H1 (cell line): ENCODE results near the gene PTCHD1. TPM values are rescaled to one million over a fixed set of nuclear protein-coding genes. Genes with fewer than 3 reads are reported as not detected.

Experiments
- CTCF ChIA-PET: fragments of 300-600 bp; sonication (Branson Sonifier 250); formaldehyde crosslinking; loops from one replicate; lab custom pipeline; 2021; ENCODE audit not compliant: partially characterized antibody; lab: Charles Lee
- POLR2A ChIA-PET: fragments of 300-600 bp; sonication (Branson Sonifier 250); formaldehyde crosslinking; loops from one replicate; lab custom pipeline; 2021; ENCODE audit warnings: inconsistent platforms; ENCODE audit not compliant: partially characterized antibody; lab: Charles Lee
- DNase-seq, 2 experiments: peaks; one replicate each; pipeline versions ENCODE4 v3.0.0 to v3.0.0-alpha.2; 2010 to 2022; ENCODE audit warnings: low spot score in 2 of 2, low read depth in 1 of 2, mixed read lengths in 1 of 2
- FAIRE-seq: peaks from 2 replicates; lab custom pipeline; 2011; peaks lifted over from hg19 to GRCh38; lab: Jason Lieb, UNC
- H2AFZ ChIP-seq: 2 replicates; pipeline ENCODE4 v1.8.1; 2012; ENCODE audit warnings: low read length, inconsistent platforms
- H2AK5ac ChIP-seq: 2 replicates; pipeline ENCODE4 v1.6.1; 2013; ENCODE audit warnings: low read depth, low read length
- H2BK120ac ChIP-seq: replicated peaks from 2 replicates; pipeline ENCODE3; 2013; ENCODE audit warnings: low read depth, low read length, inconsistent platforms
- H2BK12ac ChIP-seq: 2 replicates; pipeline ENCODE4 v1.6.1; 2013; ENCODE audit warnings: low read depth, low read length
- H2BK15ac ChIP-seq: 2 replicates; pipeline ENCODE4 v1.6.1; 2013; ENCODE audit warnings: low read length
- H2BK20ac ChIP-seq: 2 replicates; pipeline ENCODE4 v1.6.1; 2013; ENCODE audit warnings: low read length
- H2BK5ac ChIP-seq: 2 replicates; pipeline ENCODE4 v1.6.1; 2013; ENCODE audit warnings: low read depth, low read length
- H3K14ac ChIP-seq: 2 replicates; pipeline ENCODE4 v1.6.1; 2013; ENCODE audit warnings: inconsistent platforms; ENCODE audit not compliant: insufficient read length
- H3K18ac ChIP-seq: 2 replicates; pipeline ENCODE4 v1.6.1; 2013; ENCODE audit warnings: low read length; ENCODE audit errors: extremely low read depth
- H3K23ac ChIP-seq: 2 replicates; pipeline ENCODE4 v1.6.1; 2013; ENCODE audit warnings: inconsistent platforms; ENCODE audit not compliant: insufficient read length
- H3K23me2 ChIP-seq: 2 replicates; pipeline ENCODE4 v1.6.1; 2013; ENCODE audit warnings: low read depth, low read length
- H3K27ac ChIP-seq: 2 replicates; pipeline ENCODE4 v1.6.1; 2011; ENCODE audit warnings: low read depth, low read length, inconsistent platforms
- H3K27me3 ChIP-seq, 4 experiments: replicated peaks in 1 of 4; 1 replicate in 1 of 4; 2 replicates in 3 of 4; pipeline versions ENCODE4 v1.6.1 to v1.8.1; 2011 to 2013; ENCODE audit warnings: low read length in 3 of 4, mild to moderate bottlenecking in 3 of 4, inconsistent platforms in 2 of 4, mixed read lengths in 2 of 4, moderate library complexity in 1 of 4; ENCODE audit not compliant: control insufficient read depth in 3 of 4, insufficient read depth in 3 of 4; ENCODE audit errors: extremely low read depth in 1 of 4
- H3K36me3 ChIP-seq, 4 experiments: 2 replicates each; pipeline versions ENCODE4 v1.6.1 to v1.8.1; 2011 to 2013; ENCODE audit warnings: mild to moderate bottlenecking in 4 of 4, low read length in 3 of 4, moderate library complexity in 2 of 4, control low read depth in 1 of 4, inconsistent platforms in 1 of 4; ENCODE audit not compliant: insufficient read depth in 4 of 4, control insufficient read depth in 2 of 4
- H3K4ac ChIP-seq: replicated peaks from 2 replicates; pipeline ENCODE3; 2013; ENCODE audit warnings: low read length, low read depth, mixed read lengths, inconsistent platforms; ENCODE audit not compliant: insufficient read length
- H3K4me1 ChIP-seq, 4 experiments: replicated peaks in 1 of 4; 1 replicate in 1 of 4; 2 replicates in 3 of 4; pipeline versions ENCODE4 v1.6.1 to v1.8.1; 2011 to 2013; ENCODE audit warnings: low read length in 3 of 4, inconsistent platforms in 2 of 4, mixed read lengths in 1 of 4; ENCODE audit not compliant: insufficient read depth in 4 of 4, control insufficient read depth in 3 of 4
- H3K4me2 ChIP-seq, 2 experiments: 2 replicates each; pipeline versions ENCODE4 v1.6.1 to v1.8.1; 2011 to 2013; ENCODE audit warnings: low read depth in 2 of 2, low read length in 2 of 2, control low read depth in 1 of 2, inconsistent platforms in 1 of 2, mild to moderate bottlenecking in 1 of 2; ENCODE audit not compliant: insufficient read depth in 1 of 2
- H3K4me3 ChIP-seq, 4 experiments: fragments of 200-600, 300-600 bp in 1 of 4; sonication (generic), shearing (Covaris generic), sonication (Bioruptor Twin) in 1 of 4; 2 replicates each; pipeline versions ENCODE4 v1.5.1 to v1.8.1; 2011 to 2016; ENCODE audit warnings: low read length in 4 of 4, low read depth in 3 of 4, control low read depth in 2 of 4, inconsistent platforms in 2 of 4, mild to moderate bottlenecking in 2 of 4, mixed read lengths in 1 of 4, moderate library complexity in 1 of 4; ENCODE audit not compliant: insufficient read depth in 2 of 4; ENCODE audit errors: extremely low read depth in 1 of 4
- H3K56ac ChIP-seq: replicated peaks from 2 replicates; pipeline ENCODE3; 2013; ENCODE audit warnings: low read depth, mild to moderate bottlenecking, mixed read lengths, low read length, inconsistent platforms; ENCODE audit not compliant: insufficient read length
- H3K79me1 ChIP-seq: 2 replicates; pipeline ENCODE4 v1.6.1; 2013; ENCODE audit warnings: low read depth, low read length, control low read depth
- H3K79me2 ChIP-seq, 2 experiments: 2 replicates each; pipeline versions ENCODE4 v1.6.1 to v1.8.1; 2012 to 2013; ENCODE audit warnings: low read length in 2 of 2, mild to moderate bottlenecking in 2 of 2, inconsistent platforms in 1 of 2; ENCODE audit not compliant: insufficient read depth in 2 of 2, control insufficient read depth in 1 of 2
- H3K9ac ChIP-seq, 4 experiments: replicated peaks in 1 of 4; 1 replicate in 1 of 4; 2 replicates in 3 of 4; pipeline versions ENCODE4 v1.6.1 to v1.8.1; 2011 to 2013; ENCODE audit warnings: low read depth in 3 of 4, low read length in 3 of 4, control low read depth in 2 of 4, mild to moderate bottlenecking in 2 of 4, moderate library complexity in 2 of 4, inconsistent platforms in 1 of 4; ENCODE audit errors: extremely low read depth in 1 of 4
- H3K9me3 ChIP-seq, 2 experiments: 2 replicates each; pipeline versions ENCODE4 v1.6.1 to v1.8.1; 2012 to 2013; ENCODE audit warnings: mild to moderate bottlenecking in 2 of 2, moderate library complexity in 2 of 2, control low read depth in 1 of 2, inconsistent platforms in 1 of 2, low read depth in 1 of 2, low read length in 1 of 2, mixed read lengths in 1 of 2; ENCODE audit not compliant: insufficient read depth in 2 of 2
- H4K20me1 ChIP-seq, 2 experiments: replicated peaks in 1 of 2; 2 replicates each; pipeline versions ENCODE3 to v1.8.1; 2011 to 2013; ENCODE audit warnings: inconsistent platforms in 2 of 2, low read length in 2 of 2, mild to moderate bottlenecking in 1 of 2; ENCODE audit not compliant: insufficient read depth in 2 of 2, control insufficient read depth in 1 of 2
- H4K5ac ChIP-seq: 2 replicates; pipeline ENCODE4 v1.6.1; 2013; ENCODE audit warnings: low read length, low read depth, mixed read lengths, inconsistent platforms; ENCODE audit not compliant: insufficient read length
- H4K8ac ChIP-seq: 2 replicates; pipeline ENCODE4 v1.8.0; 2013; ENCODE audit warnings: mild to moderate bottlenecking, moderate library complexity, low read length, inconsistent platforms; ENCODE audit not compliant: insufficient read depth; ENCODE audit errors: extremely low read depth
- H4K91ac ChIP-seq: replicated peaks from 2 replicates; pipeline ENCODE3; 2013; ENCODE audit warnings: low read length, mixed read lengths, inconsistent platforms; ENCODE audit not compliant: insufficient read length
- CEBPB ChIP-seq: IDR thresholded peaks from 2 replicates; pipeline ENCODE4 v1.6.1; 2012; ENCODE audit warnings: low read depth, low read length
- GTF2F1 ChIP-seq: IDR thresholded peaks from 2 replicates; pipeline ENCODE4 v1.6.1; 2012; ENCODE audit warnings: low read depth, low read length, improper control_type of control experiment, borderline replicate concordance
- MAFK ChIP-seq: IDR thresholded peaks from 2 replicates; pipeline ENCODE4 v1.6.1; 2012; ENCODE audit warnings: low read depth, mild to moderate bottlenecking, improper control_type of control experiment, low read length
- RNF2 ChIP-seq: fragments of 200-900, 300-1000 bp; sonication (generic); IDR thresholded peaks from 2 replicates; pipeline ENCODE4 v1.7.1; 2016; ENCODE audit warnings: borderline replicate concordance, low read depth, mild to moderate bottlenecking, antibody characterized with exemption, low read length; ENCODE audit not compliant: poor library complexity, severe bottlenecking; ENCODE audit errors: missing control alignments
- SAP30 ChIP-seq: fragments of 300-600 bp; sonication (generic); IDR thresholded peaks from 2 replicates; pipeline ENCODE4 v1.7.1; 2012; ENCODE audit warnings: low read length, moderate library complexity, mild to moderate bottlenecking, inconsistent platforms; ENCODE audit not compliant: insufficient read depth, insufficient replicate concordance
- TAF1 ChIP-seq: IDR thresholded peaks from 2 replicates; pipeline ENCODE4 v1.6.1; 2011; ENCODE audit warnings: mild to moderate bottlenecking, low read depth, low read length
- WGBS, 2 experiments: shearing (Covaris generic) in 1 of 2; methylation state at CpG; one replicate each; pipeline versions ENCODE4 v1.1.6 to v1.1.7; 2013 to 2015; ENCODE audit warnings: low lambda C conversion rate in 2 of 2, mixed read lengths in 2 of 2, inconsistent platforms in 1 of 2, low coverage in 1 of 2, missing lambda C conversion rate in 1 of 2; ENCODE audit not compliant: insufficient replicate concordance in 2 of 2, insufficient coverage in 1 of 2, insufficient read length in 1 of 2; ENCODE audit errors: extremely low coverage in 1 of 2, missing lambda C conversion rate in 1 of 2; 5-methylcytosine and 5-hydroxymethylcytosine counted together
- polyA plus RNA-seq, 7 experiments: library from polyadenylated mRNA; depleted of rRNA in 3 of 7; stranded (reverse) in 5 of 7; unstranded in 2 of 7; fragments of >200 nt in 5 of 7; fragments of 200-250 nt in 2 of 7; gene quantifications; 1 replicate in 5 of 7; 2 replicates in 1 of 7; 4 replicates in 1 of 7; pipeline versions ENCODE4 v1.2.1 to v1.2.3, GENCODE V29; 2011 to 2013; ENCODE audit warnings: missing spikeins in 2 of 7, mixed read lengths in 2 of 7
- total RNA-seq: library from RNA; stranded (reverse); fragmentation: NEBNext Ultra II Directional; extraction: Animal tissue kit (Norgen Biotek cat#: 25700); gene quantifications from 2 replicates; pipeline ENCODE4 v1.2.1, GENCODE V29; 2021
- TF ChIP-seq, protein P1 (sequence below), 3 experiments: IDR thresholded peaks; 1 replicate in 2 of 3; 2 replicates in 1 of 3; pipeline versions ENCODE4 v1.5.1 to v1.6.1; 2011; ENCODE audit warnings: low read length in 3 of 3, mild to moderate bottlenecking in 3 of 3, inconsistent platforms in 2 of 3, low read depth in 1 of 3, moderate library complexity in 1 of 3; ENCODE audit not compliant: insufficient read depth in 1 of 3; ENCODE audit errors: control extremely low read depth in 1 of 3

The PTCHD1 gene
- total and polyA plus RNA-seq, 2 of the 8 experiments (the other 6 are each of a cell fraction or from before 2014, with no cell fraction given) = 0.53 to 2.4 TPM

DNA sequence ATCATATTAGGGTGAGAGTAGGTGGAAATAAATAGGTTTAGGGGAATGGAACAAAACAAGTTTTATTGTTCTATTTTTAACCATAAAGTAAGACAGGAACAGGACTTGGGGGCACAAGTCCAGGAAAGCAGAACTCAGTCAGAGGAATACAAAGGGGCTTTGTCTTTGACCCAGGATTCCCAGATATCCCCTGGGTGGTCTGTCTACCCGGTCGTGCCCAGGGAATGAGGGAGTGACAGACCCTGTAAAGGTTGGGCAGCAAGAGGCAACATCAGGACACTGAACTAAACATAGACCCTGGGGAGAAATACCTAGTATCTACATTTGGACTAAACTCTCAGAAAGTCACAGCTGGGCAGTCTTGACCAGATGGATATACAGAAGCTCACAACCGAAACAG is 50.6 kb downstream of the PTCHD1 start:
- no peaks in the 10 kb centered on the region for H3K79me1 ChIP-seq
- TF ChIP-seq RNF2 = no peak
- TF ChIP-seq MAFK = no peak
- TF ChIP-seq GTF2F1 = no peak
- no peak for TF ChIP-seq SAP30
- TF ChIP-seq CEBPB = no peak
- no peak for TF ChIP-seq TAF1
- TF ChIP-seq, protein P1, sequence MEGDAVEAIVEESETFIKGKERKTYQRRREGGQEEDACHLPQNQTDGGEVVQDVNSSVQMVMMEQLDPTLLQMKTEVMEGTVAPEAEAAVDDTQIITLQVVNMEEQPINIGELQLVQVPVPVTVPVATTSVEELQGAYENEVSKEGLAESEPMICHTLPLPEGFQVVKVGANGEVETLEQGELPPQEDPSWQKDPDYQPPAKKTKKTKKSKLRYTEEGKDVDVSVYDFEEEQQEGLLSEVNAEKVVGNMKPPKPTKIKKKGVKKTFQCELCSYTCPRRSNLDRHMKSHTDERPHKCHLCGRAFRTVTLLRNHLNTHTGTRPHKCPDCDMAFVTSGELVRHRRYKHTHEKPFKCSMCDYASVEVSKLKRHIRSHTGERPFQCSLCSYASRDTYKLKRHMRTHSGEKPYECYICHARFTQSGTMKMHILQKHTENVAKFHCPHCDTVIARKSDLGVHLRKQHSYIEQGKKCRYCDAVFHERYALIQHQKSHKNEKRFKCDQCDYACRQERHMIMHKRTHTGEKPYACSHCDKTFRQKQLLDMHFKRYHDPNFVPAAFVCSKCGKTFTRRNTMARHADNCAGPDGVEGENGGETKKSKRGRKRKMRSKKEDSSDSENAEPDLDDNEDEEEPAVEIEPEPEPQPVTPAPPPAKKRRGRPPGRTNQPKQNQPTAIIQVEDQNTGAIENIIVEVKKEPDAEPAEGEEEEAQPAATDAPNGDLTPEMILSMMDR (IDR thresholded peaks at IDR 0.05; ENCODE audit: control extremely low read depth in 1 of 3, insufficient read depth in 1 of 3, low read depth in 1 of 3, low read length in 3 of 3) = no peak

More for the DNA sequence above, 50.6 kb downstream of the PTCHD1 start:
- H3K4me3 ChIP-seq = no peak overlapping the region
- H2BK20ac ChIP-seq = no peak overlapping the region
- H3K9ac ChIP-seq = no peak overlapping the region
- no peak overlapping the region for H2BK15ac ChIP-seq
- peaks cover 0 to 5% (median 0%) of the 10 kb centered on the region in 4 experiments; a peak in 2 of 7 replicates for H3K4me1 ChIP-seq
- 96% methylated on average over 3 of the region's 3 CpGs; no CpG with 5 or more reads in 1 of the 2 experiments for WGBS, 2 experiments
- H3K4ac ChIP-seq = no peak overlapping the region
- DNase-seq = no peak
- no peaks in the 10 kb centered on the region for H3K9me3 ChIP-seq
- no peaks in the 10 kb centered on the region for H3K27me3 ChIP-seq
- no peak for FAIRE-seq
- ChIA-PET CTCF (no interaction called here), POLR2A (interaction anchor here (0.8 kb wide), 1 partner anchor 12 kb away, joined by 3 read pairs; no protein-coding TSS in a partner anchor)
- no peaks in the 10 kb centered on the region for H4K20me1 ChIP-seq
- no peak overlapping the region for H2BK120ac ChIP-seq
- no peak overlapping the region for H4K8ac ChIP-seq
- H3K36me3 ChIP-seq = no peaks in the 10 kb centered on the region
- H3K23ac ChIP-seq = no peak overlapping the region
- H3K79me2 ChIP-seq = no peaks in the 10 kb centered on the region
- H3K56ac ChIP-seq = no peak overlapping the region
- H2BK5ac ChIP-seq = no peak overlapping the region
- H4K5ac ChIP-seq = no peak overlapping the region
- H3K14ac ChIP-seq = no peak overlapping the region
- H3K4me2 ChIP-seq = no peak overlapping the region
- no peak overlapping the region for H2AK5ac ChIP-seq
- H2BK12ac ChIP-seq = no peak overlapping the region
- no peak overlapping the region for H2AFZ ChIP-seq
- no peak overlapping the region for H4K91ac ChIP-seq
- H3K23me2 ChIP-seq = no peaks in the 10 kb centered on the region
- no peak overlapping the region for H3K27ac ChIP-seq
- H3K18ac ChIP-seq = no peak overlapping the region
